ENCODE data around the gene PITRM1. TPM values are rescaled to one million over a fixed set of nuclear protein-coding genes. Genes with fewer than 3 reads are reported as not detected.

PITRM1 gene
- polyA plus RNA-seq, 1 donor (not counting 4 experiments of a cell fraction or from before 2014, with no cell fraction given), result 47.2 TPM

DNA sequence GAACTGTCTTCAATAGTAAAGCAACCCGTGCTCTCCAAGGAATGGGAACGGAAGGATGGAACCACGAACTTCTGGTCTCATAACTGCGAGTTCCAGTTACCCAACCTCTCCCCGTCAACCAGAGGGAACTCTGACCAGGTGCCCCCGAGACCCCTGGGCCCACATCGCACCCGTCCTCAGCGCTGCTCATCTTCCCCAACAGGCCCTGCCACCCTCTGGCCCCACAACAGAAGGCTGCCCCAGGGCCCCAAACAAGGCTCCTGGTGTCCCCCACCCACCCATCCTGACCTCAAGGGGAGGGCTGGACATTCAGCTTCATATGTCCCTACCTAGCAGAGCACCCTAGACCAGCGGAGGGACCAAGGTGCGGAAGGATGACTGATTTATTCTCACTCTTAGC lies 22.7 kb downstream of the PITRM1 start:
- no peak for TF ChIP-seq EZH2 (IDR thresholded peaks at IDR 0.05; ENCODE audit: low read length)
- no peak for TF ChIP-seq CTCF (optimal IDR thresholded peaks at IDR 0.05 in 1 of 3, IDR thresholded peaks at IDR 0.05 in 1 of 3, conservative IDR thresholded peaks at IDR 0.05 in 1 of 3; ENCODE audit: extremely low read depth in 1 of 3, insufficient read depth in 2 of 3, low read length in 3 of 3)
- FAIRE-seq (no peak), DNase-seq (ENCODE audit: low read depth, low spot score) (no peak)
- Histone ChIP-seq H4K20me1 (ENCODE audit: control insufficient read depth, extremely low read depth, insufficient read depth, low read length) (no peaks in the 10 kb centered on the region), H2AFZ (ENCODE audit: control insufficient read depth, low read length) (no peak overlapping the region), H3K4me1 (ENCODE audit: control insufficient read depth, extremely low read depth, insufficient read depth, low read length) (no peaks in the 10 kb centered on the region), H3K4me3 (ENCODE audit: control insufficient read depth in 2 of 3, extremely low read depth in 1 of 3, insufficient read depth in 2 of 3, low read depth in 1 of 3, low read length in 3 of 3) (no peak overlapping the region), H3K27ac (ENCODE audit: control insufficient read depth, insufficient read depth, low read length) (no peak overlapping the region), H3K27me3 (ENCODE audit: control insufficient read depth, extremely low read depth, insufficient read depth, low read length) (no peaks in the 10 kb centered on the region), H3K4me2 (ENCODE audit: control insufficient read depth, extremely low read depth, insufficient read depth, low read depth, low read length) (no peak overlapping the region), H3K9me1 (ENCODE audit: control insufficient read depth, extremely low read depth, insufficient read depth, low read length) (no peaks in the 10 kb centered on the region), H3K36me3 (ENCODE audit: control insufficient read depth in 2 of 2, extremely low read depth in 1 of 2, insufficient read depth in 2 of 2, low read length in 2 of 2) (peaks cover 52 to 56% of the 10 kb centered on the region in 2 experiments), H3K79me2 (ENCODE audit: control insufficient read depth, insufficient read depth, low read length) (no peaks in the 10 kb centered on the region), H3K9ac (ENCODE audit: control insufficient read depth, extremely low read depth, insufficient read depth, low read length) (no peak overlapping the region), H3K9me3 (ENCODE audit: control insufficient read depth, low read depth, low read length) (no peaks in the 10 kb centered on the region)
- dilution Hi-C loops (cut with MboI; ENCODE audit: extremely low pct_ligation_motif_present, low sequenced_read_pairs), result no loop called here

GRCh38 chr10:3148994-3149393 lies 23.6 kb downstream of the PITRM1 start:
- H3K4me1 ChIP-seq (ENCODE audit: control insufficient read depth, extremely low read depth, insufficient read depth, low read length), result no peaks in the 10 kb centered on the region
- no peaks in the 10 kb centered on the region for H3K9me1 ChIP-seq (ENCODE audit: control insufficient read depth, extremely low read depth, insufficient read depth, low read length)
- H3K79me2 ChIP-seq (ENCODE audit: control insufficient read depth, insufficient read depth, low read length), result no peaks in the 10 kb centered on the region
- dilution Hi-C loops (cut with MboI; ENCODE audit: extremely low pct_ligation_motif_present, low sequenced_read_pairs), result no loop called here
- no peaks in the 10 kb centered on the region for H3K27me3 ChIP-seq (ENCODE audit: control insufficient read depth, extremely low read depth, insufficient read depth, low read length)
- no peak for FAIRE-seq
- no peaks in the 10 kb centered on the region for H4K20me1 ChIP-seq (ENCODE audit: control insufficient read depth, extremely low read depth, insufficient read depth, low read length)
- H3K4me2 ChIP-seq (ENCODE audit: control insufficient read depth, extremely low read depth, insufficient read depth, low read depth, low read length), result no peak overlapping the region
- TF ChIP-seq CTCF (optimal IDR thresholded peaks at IDR 0.05 in 1 of 3, IDR thresholded peaks at IDR 0.05 in 1 of 3, conservative IDR thresholded peaks at IDR 0.05 in 1 of 3; ENCODE audit: extremely low read depth in 1 of 3, insufficient read depth in 2 of 3, low read length in 3 of 3), result no peak
- TF ChIP-seq EZH2 (IDR thresholded peaks at IDR 0.05; ENCODE audit: low read length), result no peak
- no peak overlapping the region for H3K4me3 ChIP-seq (ENCODE audit: control insufficient read depth in 2 of 3, extremely low read depth in 1 of 3, insufficient read depth in 2 of 3, low read depth in 1 of 3, low read length in 3 of 3)
- H2AFZ ChIP-seq (ENCODE audit: control insufficient read depth, low read length), result no peak overlapping the region
- no peaks in the 10 kb centered on the region for H3K9me3 ChIP-seq (ENCODE audit: control insufficient read depth, low read depth, low read length)
- no peak overlapping the region for H3K27ac ChIP-seq (ENCODE audit: control insufficient read depth, insufficient read depth, low read length)
- no peak for DNase-seq (ENCODE audit: low read depth, low spot score)
- H3K36me3 ChIP-seq (ENCODE audit: control insufficient read depth in 2 of 2, extremely low read depth in 1 of 2, insufficient read depth in 2 of 2, low read length in 2 of 2), result peaks cover 53 to 57% of the 10 kb centered on the region in 2 experiments
- H3K9ac ChIP-seq (ENCODE audit: control insufficient read depth, extremely low read depth, insufficient read depth, low read length), result no peak overlapping the region

Measured in keratinocyte (primary cell).